ENCODE results near the gene ACOXL. TPM values are rescaled to one million over a fixed set of nuclear protein-coding genes. Genes with fewer than 3 reads are reported as not detected.

ACOXL gene
- total RNA-seq, 3 donors from 2014 or later (not counting 1 experiment from before 2014, with no cell fraction given), result not detected

GRCh38 chr2:110969696-110970095 is 237.3 kb downstream of the ACOXL start:
- H3K4me3 ChIP-seq (ENCODE audit: low read length), result no peak overlapping the region
- no peaks in the 10 kb centered on the region for H3K4me1 ChIP-seq (ENCODE audit: control insufficient read depth, insufficient read depth, low read length)
- Mint-ChIP-seq H3K27ac (no peak overlapping the region), H3K4me1 (peaks cover 0 to 4% of the 10 kb centered on the region in 2 donors), H3K9me3 (peaks cover 0 to 2% of the 10 kb centered on the region in 2 donors), H3K4me3 (no peak overlapping the region), H3K27me3 (ENCODE audit: low read depth in 2 of 2) (peaks cover 2 to 6% of the 10 kb centered on the region in 2 donors), H3K36me3 (no peaks in the 10 kb centered on the region)
- H3K27ac ChIP-seq (ENCODE audit: low read length), result no peak overlapping the region
- no peak for TF ChIP-seq CTCF (IDR thresholded peaks at IDR 0.05)
- H3K27me3 ChIP-seq (ENCODE audit: control insufficient read depth, insufficient read depth, low read length), result no peaks in the 10 kb centered on the region
- no peak for ATAC-seq
- intact Hi-C loops (cut with micrococcal nuclease), result no loop called here
- no peak for DNase-seq
- H3K36me3 ChIP-seq (ENCODE audit: control insufficient read depth, insufficient read depth, low read length), result no peaks in the 10 kb centered on the region
- peaks cover 4% of the 10 kb centered on the region for H3K9me3 ChIP-seq (ENCODE audit: control insufficient read depth, insufficient read depth, low read length)
- WGBS (ENCODE audit: insufficient coverage), result 87% methylated on average over 2 of the region's 2 CpGs

GRCh38 chr2:110970201-110970600 is 237.8 kb downstream of the ACOXL start:
- Histone ChIP-seq H3K27ac (ENCODE audit: low read length) (no peak overlapping the region), H3K27me3 (ENCODE audit: control insufficient read depth, insufficient read depth, low read length) (no peaks in the 10 kb centered on the region), H3K4me1 (ENCODE audit: control insufficient read depth, insufficient read depth, low read length) (no peaks in the 10 kb centered on the region), H3K36me3 (ENCODE audit: control insufficient read depth, insufficient read depth, low read length) (no peaks in the 10 kb centered on the region), H3K9me3 (ENCODE audit: control insufficient read depth, insufficient read depth, low read length) (peaks cover 4% of the 10 kb centered on the region), H3K4me3 (ENCODE audit: low read length) (no peak overlapping the region)
- DNase-seq (no peak), ATAC-seq (no peak)
- H3K27me3 Mint-ChIP-seq (ENCODE audit: low read depth in 2 of 2), result peaks cover 2 to 6% of the 10 kb centered on the region in 2 donors
- intact Hi-C loops (cut with micrococcal nuclease), result no loop called here
- H3K36me3 Mint-ChIP-seq, result no peaks in the 10 kb centered on the region
- peaks cover 0 to 4% of the 10 kb centered on the region in 2 donors for H3K4me1 Mint-ChIP-seq
- WGBS (ENCODE audit: insufficient coverage), result 90% methylated on average over 2 of the region's 2 CpGs
- no peak overlapping the region for H3K4me3 Mint-ChIP-seq
- TF ChIP-seq CTCF (IDR thresholded peaks at IDR 0.05), result no peak
- H3K27ac Mint-ChIP-seq, result no peak overlapping the region
- peaks cover 0 to 2% of the 10 kb centered on the region in 2 donors for H3K9me3 Mint-ChIP-seq

GRCh38 chr2:110971811-110972210 is 239.4 kb downstream of the ACOXL start:
- H3K4me1 Mint-ChIP-seq, result peaks cover 0 to 4% of the 10 kb centered on the region in 2 donors
- H3K27ac Mint-ChIP-seq, result no peak overlapping the region
- Histone ChIP-seq H3K36me3 (ENCODE audit: control insufficient read depth, insufficient read depth, low read length) (no peaks in the 10 kb centered on the region), H3K27me3 (ENCODE audit: control insufficient read depth, insufficient read depth, low read length) (no peaks in the 10 kb centered on the region), H3K27ac (ENCODE audit: low read length) (no peak overlapping the region), H3K4me3 (ENCODE audit: low read length) (no peak overlapping the region), H3K4me1 (ENCODE audit: control insufficient read depth, insufficient read depth, low read length) (no peaks in the 10 kb centered on the region), H3K9me3 (ENCODE audit: control insufficient read depth, insufficient read depth, low read length) (peaks cover 4% of the 10 kb centered on the region)
- intact Hi-C loops (cut with micrococcal nuclease), result no loop called here
- no peak for DNase-seq
- no peaks in the 10 kb centered on the region for H3K36me3 Mint-ChIP-seq
- no peak for ATAC-seq
- whole genome bisulfite sequencing (ENCODE audit: insufficient coverage), result 79% methylated on average over 2 of the region's 2 CpGs
- H3K4me3 Mint-ChIP-seq, result no peak overlapping the region
- peaks cover 0 to 2% of the 10 kb centered on the region in 2 donors for H3K9me3 Mint-ChIP-seq
- TF ChIP-seq CTCF (IDR thresholded peaks at IDR 0.05), result no peak
- H3K27me3 Mint-ChIP-seq (ENCODE audit: low read depth in 2 of 2), result peaks cover 8 to 15% of the 10 kb centered on the region in 2 donors

GRCh38 chr2:110973262-110973661 is 240.9 kb downstream of the ACOXL start:
- Mint-ChIP-seq H3K36me3 (no peaks in the 10 kb centered on the region), H3K4me1 (peaks cover 0 to 4% of the 10 kb centered on the region in 2 donors), H3K4me3 (no peak overlapping the region), H3K9me3 (peaks cover 0 to 2% of the 10 kb centered on the region in 2 donors), H3K27me3 (ENCODE audit: low read depth in 2 of 2) (peaks cover 8 to 15% of the 10 kb centered on the region in 2 donors), H3K27ac (no peak overlapping the region)
- no peak overlapping the region for H3K27ac ChIP-seq (ENCODE audit: low read length)
- ATAC-seq (no peak), DNase-seq (no peak)
- TF ChIP-seq CTCF (IDR thresholded peaks at IDR 0.05), result no peak
- no peaks in the 10 kb centered on the region for H3K4me1 ChIP-seq (ENCODE audit: control insufficient read depth, insufficient read depth, low read length)
- H3K27me3 ChIP-seq (ENCODE audit: control insufficient read depth, insufficient read depth, low read length), result no peaks in the 10 kb centered on the region
- H3K9me3 ChIP-seq (ENCODE audit: control insufficient read depth, insufficient read depth, low read length), result peaks cover 4% of the 10 kb centered on the region
- WGBS (ENCODE audit: insufficient coverage), result no CpG with 5 or more reads among the region's 2 CpGs
- H3K36me3 ChIP-seq (ENCODE audit: control insufficient read depth, insufficient read depth, low read length), result no peaks in the 10 kb centered on the region
- no peak overlapping the region for H3K4me3 ChIP-seq (ENCODE audit: low read length)
- intact Hi-C loops (cut with micrococcal nuclease), result no loop called here

Measured in natural killer cell (primary cell).